ENCODE measurements around the gene PRPSAP2. TPM values are rescaled to one million over a fixed set of nuclear protein-coding genes. Genes with fewer than 3 reads are reported as not detected.
"Not testable (repeated sequence)": the region's sequence is repeated elsewhere in the genome, so short reads cannot be mapped to it uniquely, and the experiment has no call there.

PRPSAP2 gene
- 10 to 100 TPM; 56.7 to 60.5 TPM for total RNA-seq

- Mint-ChIP-seq H3K4me3 (peak within 1 kb of the TSS; percentile 80), H3K4me1 (peaks cover 46% of the 10 kb centered on the region)
- DNase-seq: peak; percentile 95
These were observed at the start of gene PRPSAP2 for GRCh38 chr17:18857864-18858566. Gene PRPSAP2 (plus strand): TSS chr17:18858131. CDS start chr17:18865834, 7,703 bp downstream.

GRCh38 chr17:18815924-18816323 lies 42.0 kb upstream of the PRPSAP2 start:
- not testable (repeated sequence) for H3K27ac Mint-ChIP-seq, H3K36me3 Mint-ChIP-seq, DNase-seq, H3K9me3 Mint-ChIP-seq, H3K4me1 Mint-ChIP-seq, H3K27me3 Mint-ChIP-seq, H3K4me3 Mint-ChIP-seq

More at GRCh38 chr17:18857864-18858566, at the start of gene PRPSAP2:
- Mint-ChIP-seq H3K36me3 (peaks cover 8% of the 10 kb centered on the region), H3K9me3 (no peaks in the 10 kb centered on the region), H3K27ac (peak within 1 kb of the TSS; percentile 84), H3K27me3 (no peaks in the 10 kb centered on the region)

GRCh38 chr17:18816489-18817371 lies 41.2 kb upstream of the PRPSAP2 start:
- not testable (repeated sequence) for H3K4me1 Mint-ChIP-seq, H3K27ac Mint-ChIP-seq, H3K9me3 Mint-ChIP-seq, H3K4me3 Mint-ChIP-seq, H3K27me3 Mint-ChIP-seq, H3K36me3 Mint-ChIP-seq
- DNase-seq: peak; percentile 7

- not testable (repeated sequence) for H3K9me3 Mint-ChIP-seq, H3K27ac Mint-ChIP-seq, H3K36me3 Mint-ChIP-seq, H3K4me1 Mint-ChIP-seq, H3K27me3 Mint-ChIP-seq, DNase-seq, H3K4me3 Mint-ChIP-seq
These were observed 36.5 kb upstream of the PRPSAP2 start for GRCh38 chr17:18821430-18821829.

- H3K27ac Mint-ChIP-seq, H3K4me3 Mint-ChIP-seq, H3K9me3 Mint-ChIP-seq, DNase-seq, H3K36me3 Mint-ChIP-seq, H3K27me3 Mint-ChIP-seq, H3K4me1 Mint-ChIP-seq: not testable (repeated sequence)
These were observed 30.3 kb upstream of the PRPSAP2 start for GRCh38 chr17:18827613-18828012.

- H3K9me3 Mint-ChIP-seq: no peaks in the 10 kb centered on the region
These were observed 9.4 kb upstream of the PRPSAP2 start for GRCh38 chr17:18848501-18848900.

GRCh38 chr17:18850679-18851078 lies 7.3 kb upstream of the PRPSAP2 start:
- DNase-seq: no peak
- Mint-ChIP-seq H3K27ac (no peak overlapping the region), H3K4me1 (peaks cover 7% of the 10 kb centered on the region), H3K27me3 (no peaks in the 10 kb centered on the region), H3K4me3 (no peak overlapping the region), H3K9me3 (no peaks in the 10 kb centered on the region), H3K36me3 (no peaks in the 10 kb centered on the region)

More at GRCh38 chr17:18848501-18848900, 9.4 kb upstream of the PRPSAP2 start:
- no peak overlapping the region for H3K27ac Mint-ChIP-seq
- no peaks in the 10 kb centered on the region for H3K36me3 Mint-ChIP-seq
- no peaks in the 10 kb centered on the region for H3K27me3 Mint-ChIP-seq
- H3K4me3 Mint-ChIP-seq: no peak overlapping the region
- DNase-seq: no peak
- no peaks in the 10 kb centered on the region for H3K4me1 Mint-ChIP-seq

- no peaks in the 10 kb centered on the region for H3K36me3 Mint-ChIP-seq
- no peaks in the 10 kb centered on the region for H3K27me3 Mint-ChIP-seq
- no peak for DNase-seq
- no peak overlapping the region for H3K27ac Mint-ChIP-seq
- H3K4me3 Mint-ChIP-seq: no peak overlapping the region
- H3K9me3 Mint-ChIP-seq: no peaks in the 10 kb centered on the region
- H3K4me1 Mint-ChIP-seq: peaks cover 8% of the 10 kb centered on the region
These were observed 6.7 kb upstream of the PRPSAP2 start for GRCh38 chr17:18851201-18851600.

GRCh38 chr17:18854956-18855355 lies 3.0 kb upstream of the PRPSAP2 start:
- Mint-ChIP-seq H3K27ac (no peak overlapping the region), H3K9me3 (no peaks in the 10 kb centered on the region), H3K4me3 (peak overlapping the region; percentile 91), H3K4me1 (peaks cover 23% of the 10 kb centered on the region), H3K36me3 (peaks cover 4% of the 10 kb centered on the region), H3K27me3 (no peaks in the 10 kb centered on the region)
- no peak for DNase-seq

- H3K27me3 Mint-ChIP-seq: no peaks in the 10 kb centered on the region
- DNase-seq: peak; percentile 88
- H3K9me3 Mint-ChIP-seq: no peaks in the 10 kb centered on the region
These were observed 1.9 kb upstream of the PRPSAP2 start for GRCh38 chr17:18855831-18856569.

GRCh38 chr17:18856570-18856915 lies 1.4 kb upstream of the PRPSAP2 start:
- Mint-ChIP-seq H3K27me3 (no peaks in the 10 kb centered on the region), H3K9me3 (no peaks in the 10 kb centered on the region), H3K36me3 (peaks cover 6% of the 10 kb centered on the region), H3K4me3 (peak overlapping the region; percentile 91), H3K4me1 (peaks cover 39% of the 10 kb centered on the region), H3K27ac (peak overlapping the region; percentile 88)
- no peak for DNase-seq

More at GRCh38 chr17:18855831-18856569, 1.9 kb upstream of the PRPSAP2 start:
- H3K4me3 Mint-ChIP-seq: peak overlapping the region; percentile 91
- peak overlapping the region; percentile 88 for H3K27ac Mint-ChIP-seq
- H3K36me3 Mint-ChIP-seq: peaks cover 4% of the 10 kb centered on the region
- H3K4me1 Mint-ChIP-seq: peaks cover 33% of the 10 kb centered on the region

GRCh38 chr17:18858567-18859245 lies 775 bp downstream of the PRPSAP2 start:
- Mint-ChIP-seq H3K27ac (peak overlapping the region; percentile 84), H3K36me3 (peaks cover 8% of the 10 kb centered on the region), H3K4me1 (peaks cover 46% of the 10 kb centered on the region), H3K9me3 (no peaks in the 10 kb centered on the region), H3K4me3 (peak overlapping the region; percentile 80), H3K27me3 (no peaks in the 10 kb centered on the region)
- no peak for DNase-seq

- H3K9me3 Mint-ChIP-seq: no peaks in the 10 kb centered on the region
- H3K27me3 Mint-ChIP-seq: no peaks in the 10 kb centered on the region
- DNase-seq: no peak
- H3K36me3 Mint-ChIP-seq: peaks cover 8% of the 10 kb centered on the region
- H3K4me1 Mint-ChIP-seq: peaks cover 46% of the 10 kb centered on the region
- H3K27ac Mint-ChIP-seq: peak overlapping the region; percentile 72
- H3K4me3 Mint-ChIP-seq: peak overlapping the region; percentile 80
These were observed 1.3 kb downstream of the PRPSAP2 start for GRCh38 chr17:18859256-18859655.

- H3K4me3 Mint-ChIP-seq: peak overlapping the region; percentile 64
- DNase-seq: no peak
- peaks cover 8% of the 10 kb centered on the region for H3K36me3 Mint-ChIP-seq
- no peaks in the 10 kb centered on the region for H3K27me3 Mint-ChIP-seq
- H3K9me3 Mint-ChIP-seq: no peaks in the 10 kb centered on the region
- H3K4me1 Mint-ChIP-seq: peaks cover 47% of the 10 kb centered on the region
- peak overlapping the region; percentile 90 for H3K27ac Mint-ChIP-seq
These were observed 2.4 kb downstream of the PRPSAP2 start for GRCh38 chr17:18860161-18860972.

Measured in activated naive CD8-positive, alpha-beta T cell treated with anti-CD3 and anti-CD28 coated beads for 36 hours (primary cell).